NOMO-1 (cell line): ENCODE measurements around the gene TMEM151A.
"Not testable (repeated sequence)": the region's sequence is repeated elsewhere in the genome, so short reads cannot be mapped to it uniquely, and the experiment has no call there.

Source experiments
- DNase-seq, 2 experiments: peaks; one replicate each; lab custom pipeline; 2025; ENCODE audit not compliant: unreplicated experiment in 2 of 2; lab: John Stamatoyannopoulos, UW

The TMEM151A gene

GRCh38 chr11:66320289-66320688 is 28.6 kb downstream of the TMEM151A start:
- DNase-seq, result not testable (repeated sequence)

DNA sequence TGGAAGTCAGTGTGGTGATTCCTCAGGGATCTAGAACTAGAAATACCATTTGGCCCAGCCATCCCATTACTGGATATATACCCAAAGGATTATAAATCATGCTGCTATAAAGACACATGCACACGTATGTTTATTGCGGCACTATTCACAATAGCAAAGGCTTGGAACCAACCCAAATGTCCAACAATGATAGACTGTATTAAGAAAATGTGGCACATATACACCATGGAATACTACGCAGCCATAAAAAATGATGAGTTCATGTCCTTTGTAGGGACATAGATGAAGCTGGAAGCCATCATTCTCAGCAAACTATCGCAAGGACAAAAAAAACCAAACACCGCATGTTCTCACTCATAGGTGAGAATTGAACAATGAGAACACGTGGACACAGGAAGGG is 29.1 kb downstream of the TMEM151A start:
- DNase-seq, result not testable (repeated sequence)

DNA sequence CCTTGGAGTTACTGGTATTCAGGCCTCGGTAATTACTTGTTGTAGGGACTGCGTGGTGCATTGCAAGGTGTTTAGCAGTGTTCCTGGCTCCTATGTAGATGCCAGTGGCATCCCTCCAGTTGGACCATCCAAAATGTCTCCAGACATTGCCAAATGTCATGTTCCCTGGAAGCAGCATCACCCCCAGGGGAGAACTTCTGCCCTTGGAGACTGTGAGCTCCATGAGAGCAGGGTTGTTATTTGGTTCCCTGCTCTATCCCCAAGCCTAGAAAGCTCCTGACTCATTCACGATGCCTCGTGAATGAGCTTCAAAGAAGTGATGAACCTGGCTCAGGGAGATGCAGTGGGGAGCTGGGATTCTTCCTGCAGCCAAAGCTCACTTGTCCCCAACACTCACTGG is 29.9 kb downstream of the TMEM151A start:
- DNase-seq, result no peak

GRCh38 chr11:66322732-66323427 is 31.2 kb downstream of the TMEM151A start:
- no peak for DNase-seq

DNA sequence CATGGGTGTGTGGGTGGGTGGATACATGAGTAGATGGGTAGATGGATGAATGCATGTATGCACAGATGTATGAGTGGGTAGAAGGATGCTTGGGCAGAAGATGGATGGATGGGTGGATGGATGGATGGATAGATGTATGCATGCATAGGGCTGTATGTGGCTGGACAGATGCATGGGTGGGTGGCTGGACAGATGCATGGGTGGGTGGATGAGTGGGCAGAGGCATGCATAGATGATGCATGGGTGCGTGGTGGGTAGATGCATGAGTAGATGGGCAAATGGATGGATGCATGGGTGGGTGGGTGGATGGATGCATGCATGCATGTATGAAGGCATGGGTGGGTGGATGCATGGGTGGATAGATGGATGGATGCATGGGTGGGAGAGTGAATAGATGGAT is 32.0 kb downstream of the TMEM151A start:
- no peak for DNase-seq

DNA sequence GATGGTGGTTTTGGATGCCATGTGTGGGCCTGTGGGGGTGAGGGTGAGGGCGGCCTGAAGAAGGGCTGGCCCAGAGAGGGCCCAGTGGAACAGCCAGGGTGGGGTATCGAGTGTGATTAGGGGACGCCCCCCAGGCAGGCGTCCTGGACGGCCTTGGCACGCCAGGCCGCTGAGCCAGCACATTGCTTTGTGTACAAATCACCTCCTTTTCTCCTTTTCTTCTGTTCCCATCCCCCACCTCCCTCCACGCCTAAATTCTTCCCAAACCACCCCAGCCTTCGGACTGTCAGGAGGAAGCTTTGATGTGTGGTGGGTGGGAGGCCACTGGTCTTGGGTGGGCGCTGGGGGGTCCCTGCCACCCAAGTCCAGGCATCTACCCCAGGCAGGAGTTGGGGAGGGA is 33.0 kb downstream of the TMEM151A start:
- no peak for DNase-seq

DNA sequence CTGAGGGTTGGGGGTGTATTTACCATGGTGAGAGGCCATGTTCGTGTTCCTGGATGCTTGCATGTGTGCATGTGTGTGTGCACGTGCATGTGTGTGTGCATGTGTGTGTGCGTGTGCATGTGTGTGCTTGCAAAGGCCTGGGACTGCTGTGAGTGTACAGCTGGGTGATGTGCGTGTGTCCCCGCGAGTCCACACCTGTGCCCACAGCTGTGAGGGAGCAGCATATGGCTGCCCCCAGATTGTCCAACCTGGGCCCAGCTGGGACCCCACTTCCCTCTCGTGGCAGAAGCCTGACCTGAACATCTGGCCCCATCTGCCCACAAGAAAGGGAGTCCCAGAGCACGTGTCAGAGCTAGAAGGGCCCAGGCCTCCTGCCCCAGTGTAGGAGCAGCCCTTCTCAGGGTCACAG is 33.6 kb downstream of the TMEM151A start:
- DNase-seq, result no peak

DNA sequence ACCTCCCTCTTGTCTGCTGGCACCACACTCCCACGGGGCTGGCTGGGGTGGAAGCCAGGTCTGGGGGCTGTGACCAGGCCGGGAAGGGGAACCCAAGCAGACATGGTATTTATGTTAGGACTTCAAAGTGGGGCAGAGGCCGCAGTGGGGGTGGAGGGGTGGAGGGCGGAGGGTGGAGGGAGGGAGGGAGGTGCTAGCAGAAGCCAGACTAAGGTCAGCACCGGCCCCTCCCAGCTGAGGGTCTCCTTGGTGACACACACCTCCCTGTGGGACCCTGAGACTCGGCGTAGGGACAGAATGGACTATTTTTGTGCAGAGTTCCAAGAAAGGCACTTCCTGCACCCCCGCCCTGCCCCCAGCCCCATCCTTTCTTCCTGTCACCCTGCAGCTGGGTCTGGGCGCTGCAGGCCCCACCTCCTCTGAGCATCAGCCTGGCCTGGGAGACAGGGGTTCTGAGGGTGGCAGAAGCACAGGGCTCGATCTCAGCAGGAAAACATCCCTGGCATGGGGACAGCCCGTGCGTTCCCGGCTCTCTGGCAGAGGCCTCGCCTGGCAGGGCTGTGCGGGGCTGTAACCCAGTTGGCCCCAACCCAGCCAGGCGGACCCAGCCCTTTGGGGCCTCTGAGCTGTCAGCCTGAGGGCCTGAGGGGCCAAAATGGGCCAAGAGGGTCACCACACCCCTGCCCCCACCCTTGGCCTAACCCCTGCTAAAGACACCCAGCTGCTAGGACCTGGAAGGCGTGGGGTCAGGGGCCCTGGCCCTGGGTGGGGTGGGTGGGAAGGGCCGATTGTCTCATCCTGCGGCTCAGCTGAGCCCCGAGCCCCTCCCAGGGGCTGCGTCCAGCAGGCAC is 34.8 kb downstream of the TMEM151A start:
- no peak for DNase-seq

- DNase-seq, result no peak
Observed at GRCh38 chr11:66327171-66328030, 35.7 kb downstream of the TMEM151A start.

DNA sequence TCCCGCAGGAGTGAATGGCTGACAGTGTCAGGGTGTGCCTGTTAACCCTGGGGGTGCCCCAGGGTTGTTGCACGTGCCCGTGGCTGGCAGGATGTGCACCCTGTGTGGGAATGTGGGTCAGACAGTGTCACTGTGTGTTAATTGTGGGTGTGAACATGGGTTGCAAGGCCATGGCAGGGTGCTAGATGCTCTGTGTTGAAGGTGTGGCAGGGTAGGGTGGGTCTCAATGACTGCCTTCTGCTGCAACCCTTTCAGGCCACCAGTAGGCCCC is 36.3 kb downstream of the TMEM151A start:
- DNase-seq, result no peak

DNA sequence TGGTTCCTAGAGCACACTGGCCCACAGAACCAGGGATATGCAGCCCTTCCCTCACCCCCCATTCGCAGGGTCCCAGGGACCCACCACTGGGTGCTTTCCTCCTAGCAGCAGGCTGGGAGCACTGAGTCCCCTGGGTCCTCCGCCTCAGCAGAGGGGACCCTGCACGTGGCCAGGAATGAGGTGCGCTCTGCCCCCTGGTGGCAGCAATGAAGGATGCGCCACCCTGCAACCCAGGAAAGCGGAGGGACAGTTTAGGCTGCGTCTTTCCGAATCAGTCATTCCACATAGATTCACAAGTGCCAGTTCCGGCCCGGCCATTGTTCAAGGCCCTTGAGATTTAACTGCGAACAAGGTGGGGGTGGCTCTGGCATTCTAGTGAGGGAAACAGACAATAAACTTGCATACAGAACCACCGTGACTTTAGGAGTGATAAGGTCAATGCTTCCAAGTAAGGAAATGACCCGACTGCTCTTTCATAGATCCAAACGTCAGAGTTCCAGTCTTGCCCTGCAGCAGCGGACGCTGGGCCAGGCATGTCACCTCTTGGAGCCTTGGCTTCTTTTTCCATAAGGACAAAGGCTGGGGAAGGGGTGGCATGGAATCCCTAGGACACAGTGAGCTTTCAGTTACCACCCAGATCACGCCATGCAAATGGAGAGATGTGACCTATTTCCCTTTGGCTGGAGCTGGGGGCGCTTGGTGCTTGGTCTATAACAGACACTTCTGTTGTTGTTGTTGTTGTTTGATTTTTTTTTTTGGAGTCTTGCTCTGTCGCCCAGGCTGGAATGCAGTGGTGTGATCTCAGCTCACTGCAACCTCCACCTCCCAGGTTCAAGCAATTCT is 36.8 kb downstream of the TMEM151A start:
- DNase-seq, result peak; percentile 59 to 64

GRCh38 chr11:66329165-66329673 is 37.5 kb downstream of the TMEM151A start:
- no peak for DNase-seq

GRCh38 chr11:66330931-66331330 is 39.2 kb downstream of the TMEM151A start:
- DNase-seq, result no peak

DNA sequence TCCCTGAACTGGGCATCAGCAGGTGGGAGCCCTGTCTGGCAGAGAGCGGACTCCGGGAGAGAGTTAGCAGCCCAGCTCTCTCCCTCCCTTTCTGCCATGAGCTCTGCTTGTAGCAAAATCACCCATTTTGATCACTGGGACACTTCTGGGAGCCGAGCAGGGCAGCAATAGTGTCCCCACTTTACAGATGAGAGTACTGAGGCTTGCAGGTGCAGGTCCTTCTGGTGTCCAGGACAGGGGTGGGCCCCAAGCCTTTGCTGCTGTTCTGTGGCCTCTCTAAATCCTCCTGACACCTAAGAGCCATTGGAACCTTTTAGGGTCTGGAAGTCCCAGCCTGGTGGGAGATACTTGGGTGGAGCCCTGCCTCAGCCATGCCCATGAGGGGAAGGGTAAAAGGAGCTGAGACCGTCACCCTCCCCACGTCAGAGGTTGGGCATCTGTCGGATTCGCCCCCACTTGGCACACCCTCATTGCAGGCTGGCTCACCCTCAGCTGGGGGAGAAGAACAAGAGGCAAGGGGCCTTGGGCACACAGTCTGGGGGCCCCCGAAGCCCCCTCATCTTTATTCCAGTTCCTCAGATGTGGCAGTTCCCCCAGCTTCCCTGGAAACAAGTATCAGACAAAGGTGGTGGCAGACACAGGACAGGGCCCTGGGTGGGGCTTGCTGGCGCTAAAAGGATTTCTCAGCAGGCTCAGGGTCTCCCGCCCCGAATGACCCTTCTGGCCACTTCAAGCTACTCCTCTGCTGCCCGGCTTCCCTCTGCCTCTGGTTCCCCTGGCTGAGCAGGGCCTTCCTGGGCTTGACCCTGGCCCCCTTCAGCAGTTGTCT is 40.1 kb downstream of the TMEM151A start:
- DNase-seq, result no peak

GRCh38 chr11:66332371-66333219 is 40.9 kb downstream of the TMEM151A start:
- DNase-seq, result no peak

DNA sequence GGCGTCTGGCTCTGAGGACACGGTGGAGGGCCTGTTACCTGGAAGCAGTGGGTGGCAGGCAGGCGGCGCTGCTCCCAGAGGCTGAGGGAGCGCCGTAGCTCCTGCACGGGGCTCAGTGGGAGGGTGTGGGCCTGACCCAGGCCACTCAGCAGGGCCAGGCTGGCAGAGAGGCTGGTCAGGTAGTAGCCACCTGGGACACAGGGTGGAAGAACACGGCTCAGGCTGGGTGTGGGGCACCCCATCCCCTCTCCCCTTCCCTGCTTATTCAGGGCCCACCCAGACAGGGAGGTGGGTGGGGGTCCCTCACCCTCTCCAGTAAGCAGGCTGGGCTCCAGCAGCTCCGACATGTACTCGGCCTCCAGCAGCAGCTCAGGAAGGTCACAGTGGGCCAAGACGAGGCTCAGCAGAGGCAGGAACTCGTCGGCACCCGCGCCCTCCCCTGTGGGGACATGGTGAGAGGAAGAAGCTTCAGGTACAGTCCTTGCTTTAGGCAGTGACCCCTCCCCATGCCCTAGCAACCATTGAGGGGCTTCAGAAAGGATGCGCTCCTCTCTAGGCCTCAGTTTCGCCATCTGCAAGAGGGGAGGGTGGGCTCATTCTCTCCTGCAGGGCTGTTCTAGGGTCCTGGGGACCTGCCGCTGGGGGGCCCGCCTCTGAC is 41.7 kb downstream of the TMEM151A start:
- no peak for DNase-seq

GRCh38 chr11:66333896-66334604 is 42.4 kb downstream of the TMEM151A start:
- no peak for DNase-seq
